HepG2 (cell line): ENCODE data around the gene TLK2. TPM values are rescaled to one million over a fixed set of nuclear protein-coding genes. Genes with fewer than 3 reads are reported as not detected.

Experiments used
- FLYWCH1 ChIP-seq: sonication (generic); formaldehyde crosslinking; IDR thresholded peaks from 2 replicates; pipeline ENCODE4 v1.8.1; 2023; ENCODE audit warnings: mild to moderate bottlenecking, missing genetic modification reagents
- HIVEP1 ChIP-seq: sonication (generic); formaldehyde crosslinking; IDR thresholded peaks from 2 replicates; pipeline ENCODE4 v1.4.0; 2020; ENCODE audit warnings: mild to moderate bottlenecking, missing genetic modification reagents
- IKZF4 ChIP-seq: sonication (generic); formaldehyde crosslinking; IDR thresholded peaks from 2 replicates; pipeline ENCODE4 v1.5.1; 2020; ENCODE audit warnings: borderline replicate concordance, mild to moderate bottlenecking, low read depth, missing genetic modification reagents; ENCODE audit errors: not compliant biosample characterization
- IRF2 ChIP-seq: IDR thresholded peaks from 2 replicates; pipeline ENCODE4 v1.6.1; 2018; ENCODE audit warnings: missing genetic modification reagents, missing compliant biosample characterization
- JDP2 ChIP-seq: sonication (generic); formaldehyde crosslinking; IDR thresholded peaks from 2 replicates; pipeline ENCODE4 v1.8.1; 2022; ENCODE audit warnings: missing genetic modification reagents, borderline replicate concordance
- RAD21 ChIP-seq: fragments of 450-650 bp; formaldehyde crosslinking; IDR thresholded peaks from 2 replicates; pipeline ENCODE4 v1.5.0; 2020; ENCODE audit warnings: mild to moderate bottlenecking
- TBX2 ChIP-seq: sonication (generic); formaldehyde crosslinking; IDR thresholded peaks from 2 replicates; pipeline ENCODE4 v1.5.0; 2020; ENCODE audit warnings: missing genetic modification reagents, mild to moderate bottlenecking, borderline replicate concordance
- WIZ ChIP-seq: sonication (generic); formaldehyde crosslinking; IDR thresholded peaks from 2 replicates; pipeline ENCODE4 v1.5.1; 2020; ENCODE audit warnings: mild to moderate bottlenecking, missing genetic modification reagents
- ZFP82 ChIP-seq: sonication (generic); formaldehyde crosslinking; IDR thresholded peaks from 2 replicates; pipeline ENCODE4 v1.5.1; 2020; ENCODE audit warnings: mild to moderate bottlenecking, missing genetic modification reagents, borderline replicate concordance
- ZKSCAN5 ChIP-seq: sonication (generic); formaldehyde crosslinking; IDR thresholded peaks from 2 replicates; pipeline ENCODE4 v1.5.1; 2020; ENCODE audit warnings: mild to moderate bottlenecking, missing genetic modification reagents
- ZNF12 ChIP-seq: sonication (generic); formaldehyde crosslinking; IDR thresholded peaks from 2 replicates; pipeline ENCODE4 v1.5.0; 2020; ENCODE audit warnings: missing genetic modification reagents
- ZNF569 ChIP-seq: sonication (generic); formaldehyde crosslinking; IDR thresholded peaks from 2 replicates; pipeline ENCODE4 v1.5.0; 2020; ENCODE audit warnings: mild to moderate bottlenecking, missing genetic modification reagents, moderate library complexity, borderline replicate concordance
- polyA plus RNA-seq, 8 experiments: library from polyadenylated mRNA; depleted of rRNA in 3 of 8; stranded (reverse) in 7 of 8; unstranded in 1 of 8; fragments of >200 nt; fragmentation: Illumina TruSeq in 4 of 8; extraction: Trizol in 4 of 8; gene quantifications; 2 replicates each; pipeline versions ENCODE4 v1.2.1 to v1.2.3, GENCODE V29; 2011 to 2016; ENCODE audit warnings: low read depth in 4 of 8, missing spikeins in 1 of 8, mixed read lengths in 1 of 8; ENCODE audit not compliant: insufficient read depth in 1 of 8
- total RNA-seq, 5 experiments: library from RNA; depleted of rRNA; stranded (reverse); fragments of >200 nt; fragmentation: Illumina TruSeq; extraction: Trizol; gene quantifications; 2 replicates each; pipeline ENCODE4 v1.2.3, GENCODE V29; 2016; ENCODE audit warnings: low read depth in 1 of 5
- TF ChIP-seq, protein P1 (sequence below): sonication (generic); formaldehyde crosslinking; conservative IDR thresholded peaks from 2 replicates; pipeline ENCODE4 v1.8.0; 2022; ENCODE audit warnings: missing genetic modification reagents
- TF ChIP-seq, protein P2 (sequence below): IDR thresholded peaks from 2 replicates; pipeline ENCODE4 v1.6.1; 2016; ENCODE audit warnings: missing biosample characterization, missing genetic modification reagents, low read depth
- TF ChIP-seq, protein P3 (sequence below): sonication (generic); formaldehyde crosslinking; IDR thresholded peaks from 2 replicates; pipeline ENCODE4 v1.4.0; 2020; ENCODE audit warnings: mild to moderate bottlenecking, missing genetic modification reagents
- TF ChIP-seq, protein P4 (sequence below): sonication (generic); formaldehyde crosslinking; IDR thresholded peaks from 2 replicates; pipeline ENCODE4 v1.5.0; 2020; ENCODE audit warnings: missing genetic modification reagents
- TF ChIP-seq, protein P5 (sequence below): fragments of 450-650 bp; IDR thresholded peaks from 2 replicates; pipeline ENCODE4 v1.6.1; 2017
- TF ChIP-seq, protein P6 (sequence below): sonication (generic); formaldehyde crosslinking; IDR thresholded peaks from 2 replicates; pipeline ENCODE4 v1.5.1; 2020; ENCODE audit warnings: mild to moderate bottlenecking, missing genetic modification reagents, moderate library complexity

Gene TLK2
- total and polyA plus RNA-seq, 2 of the 13 experiments (the other 11 are each of a cell fraction or from before 2014, with no cell fraction given) = 58.7 to 60.8 TPM

DNA sequence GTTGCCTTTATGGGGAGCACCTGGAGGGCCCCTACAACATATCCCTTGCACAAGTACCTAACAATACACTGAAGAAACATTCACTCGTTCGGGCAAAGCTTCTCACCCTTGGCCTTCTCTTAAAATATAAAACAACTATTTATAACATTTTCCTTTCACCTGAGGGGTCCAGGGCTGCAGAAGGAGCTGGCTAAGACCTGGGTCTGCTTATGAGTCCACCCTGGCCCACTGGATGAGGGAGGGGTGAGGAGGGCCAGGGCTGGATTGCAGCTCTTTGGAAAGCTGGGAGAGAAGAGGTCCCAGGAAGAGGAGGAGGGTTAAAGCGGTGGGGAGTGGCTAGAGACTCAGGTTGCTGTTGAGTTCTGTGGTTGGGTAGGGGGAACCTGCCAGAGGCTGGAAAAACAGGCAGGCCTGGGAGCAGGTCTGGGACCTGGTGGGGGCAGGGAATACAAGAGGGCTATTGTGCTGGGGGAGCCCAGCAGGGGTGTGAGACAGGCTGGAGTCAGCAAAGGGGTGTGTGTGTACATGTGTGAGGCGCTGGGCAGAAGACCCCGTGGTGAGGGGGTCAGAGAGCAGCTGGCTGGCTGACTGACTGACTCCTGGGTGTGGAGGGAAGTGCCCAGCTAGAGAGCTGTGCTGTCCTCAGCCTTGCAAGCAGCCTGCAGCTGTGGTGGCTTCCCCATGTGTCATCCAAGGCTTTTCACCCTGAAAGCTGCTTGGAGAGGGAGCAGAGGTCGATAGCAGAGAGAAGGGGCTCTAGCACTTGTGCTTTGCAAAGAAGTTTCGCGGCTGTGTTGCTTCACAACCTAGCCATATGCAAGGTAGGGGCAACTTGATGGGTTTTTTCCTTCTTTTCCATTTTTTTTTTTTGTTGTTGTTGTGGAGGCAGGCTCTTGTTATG is 138.6 kb downstream of the TLK2 start (continued):
- TF ChIP-seq, protein P1, sequence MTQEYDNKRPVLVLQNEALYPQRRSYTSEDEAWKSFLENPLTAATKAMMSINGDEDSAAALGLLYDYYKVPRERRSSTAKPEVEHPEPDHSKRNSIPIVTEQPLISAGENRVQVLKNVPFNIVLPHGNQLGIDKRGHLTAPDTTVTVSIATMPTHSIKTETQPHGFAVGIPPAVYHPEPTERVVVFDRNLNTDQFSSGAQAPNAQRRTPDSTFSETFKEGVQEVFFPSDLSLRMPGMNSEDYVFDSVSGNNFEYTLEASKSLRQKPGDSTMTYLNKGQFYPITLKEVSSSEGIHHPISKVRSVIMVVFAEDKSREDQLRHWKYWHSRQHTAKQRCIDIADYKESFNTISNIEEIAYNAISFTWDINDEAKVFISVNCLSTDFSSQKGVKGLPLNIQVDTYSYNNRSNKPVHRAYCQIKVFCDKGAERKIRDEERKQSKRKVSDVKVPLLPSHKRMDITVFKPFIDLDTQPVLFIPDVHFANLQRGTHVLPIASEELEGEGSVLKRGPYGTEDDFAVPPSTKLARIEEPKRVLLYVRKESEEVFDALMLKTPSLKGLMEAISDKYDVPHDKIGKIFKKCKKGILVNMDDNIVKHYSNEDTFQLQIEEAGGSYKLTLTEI (CRISPR knock-in tag) = no peak
- TF ChIP-seq IRF2 (peak; percentile 40; the same call in 1 of the 2 replicates), ZFP82 (CRISPR knock-in tag) (no peak), WIZ (CRISPR knock-in tag) (no peak), ZNF569 (CRISPR knock-in tag) (no peak), HIVEP1 (CRISPR knock-in tag) (0 out of 2 replicates have a peak, but pooled peaks have one; percentile 20), RAD21 (CRISPR knock-in tag) (no peak; the same call in none of the 2 replicates), JDP2 (no peak), TBX2 (CRISPR knock-in tag) (peak; percentile 87), ZKSCAN5 (CRISPR knock-in tag) (no peak), IKZF4 (CRISPR knock-in tag) (no peak), ZNF12 (CRISPR knock-in tag) (no peak), FLYWCH1 (no peak)
- TF ChIP-seq, protein P2, sequence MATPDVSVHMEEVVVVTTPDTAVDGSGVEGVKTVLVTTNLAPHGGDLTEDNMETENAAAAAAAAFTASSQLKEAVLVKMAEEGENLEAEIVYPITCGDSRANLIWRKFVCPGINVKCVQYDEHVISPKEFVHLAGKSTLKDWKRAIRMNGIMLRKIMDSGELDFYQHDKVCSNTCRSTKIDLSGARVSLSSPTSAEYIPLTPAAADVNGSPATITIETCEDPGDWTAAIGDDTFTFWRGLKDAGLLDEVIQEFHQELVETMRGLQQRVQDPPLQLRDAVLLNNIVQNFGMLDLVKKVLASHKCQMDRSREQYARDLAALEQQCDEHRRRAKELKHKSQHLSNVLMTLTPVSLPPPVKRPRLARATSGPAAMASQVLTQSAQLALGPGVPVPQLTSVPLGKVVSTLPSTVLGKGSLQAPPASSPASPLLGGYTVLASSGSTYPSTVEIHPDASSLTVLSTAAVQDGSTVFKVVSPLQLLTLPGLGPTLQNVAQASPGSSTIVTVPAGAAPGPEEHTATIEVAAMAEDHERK (CRISPR knock-in tag) = no peak
- TF ChIP-seq, protein P3, sequence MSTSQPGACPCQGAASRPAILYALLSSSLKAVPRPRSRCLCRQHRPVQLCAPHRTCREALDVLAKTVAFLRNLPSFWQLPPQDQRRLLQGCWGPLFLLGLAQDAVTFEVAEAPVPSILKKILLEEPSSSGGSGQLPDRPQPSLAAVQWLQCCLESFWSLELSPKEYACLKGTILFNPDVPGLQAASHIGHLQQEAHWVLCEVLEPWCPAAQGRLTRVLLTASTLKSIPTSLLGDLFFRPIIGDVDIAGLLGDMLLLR (CRISPR knock-in tag) = no peak
- TF ChIP-seq, protein P4, sequence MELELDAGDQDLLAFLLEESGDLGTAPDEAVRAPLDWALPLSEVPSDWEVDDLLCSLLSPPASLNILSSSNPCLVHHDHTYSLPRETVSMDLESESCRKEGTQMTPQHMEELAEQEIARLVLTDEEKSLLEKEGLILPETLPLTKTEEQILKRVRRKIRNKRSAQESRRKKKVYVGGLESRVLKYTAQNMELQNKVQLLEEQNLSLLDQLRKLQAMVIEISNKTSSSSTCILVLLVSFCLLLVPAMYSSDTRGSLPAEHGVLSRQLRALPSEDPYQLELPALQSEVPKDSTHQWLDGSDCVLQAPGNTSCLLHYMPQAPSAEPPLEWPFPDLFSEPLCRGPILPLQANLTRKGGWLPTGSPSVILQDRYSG (CRISPR knock-in tag) = no peak
- TF ChIP-seq, protein P5, sequence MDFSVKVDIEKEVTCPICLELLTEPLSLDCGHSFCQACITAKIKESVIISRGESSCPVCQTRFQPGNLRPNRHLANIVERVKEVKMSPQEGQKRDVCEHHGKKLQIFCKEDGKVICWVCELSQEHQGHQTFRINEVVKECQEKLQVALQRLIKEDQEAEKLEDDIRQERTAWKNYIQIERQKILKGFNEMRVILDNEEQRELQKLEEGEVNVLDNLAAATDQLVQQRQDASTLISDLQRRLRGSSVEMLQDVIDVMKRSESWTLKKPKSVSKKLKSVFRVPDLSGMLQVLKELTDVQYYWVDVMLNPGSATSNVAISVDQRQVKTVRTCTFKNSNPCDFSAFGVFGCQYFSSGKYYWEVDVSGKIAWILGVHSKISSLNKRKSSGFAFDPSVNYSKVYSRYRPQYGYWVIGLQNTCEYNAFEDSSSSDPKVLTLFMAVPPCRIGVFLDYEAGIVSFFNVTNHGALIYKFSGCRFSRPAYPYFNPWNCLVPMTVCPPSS = no peak
- TF ChIP-seq, protein P6, sequence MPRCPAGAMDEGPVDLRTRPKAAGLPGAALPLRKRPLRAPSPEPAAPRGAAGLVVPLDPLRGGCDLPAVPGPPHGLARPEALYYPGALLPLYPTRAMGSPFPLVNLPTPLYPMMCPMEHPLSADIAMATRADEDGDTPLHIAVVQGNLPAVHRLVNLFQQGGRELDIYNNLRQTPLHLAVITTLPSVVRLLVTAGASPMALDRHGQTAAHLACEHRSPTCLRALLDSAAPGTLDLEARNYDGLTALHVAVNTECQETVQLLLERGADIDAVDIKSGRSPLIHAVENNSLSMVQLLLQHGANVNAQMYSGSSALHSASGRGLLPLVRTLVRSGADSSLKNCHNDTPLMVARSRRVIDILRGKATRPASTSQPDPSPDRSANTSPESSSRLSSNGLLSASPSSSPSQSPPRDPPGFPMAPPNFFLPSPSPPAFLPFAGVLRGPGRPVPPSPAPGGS (CRISPR knock-in tag) = peak; percentile 58; the same call in 1 of the 2 replicates
